Ovary (tissue), 9 donors: ENCODE results near the gene FUT1. TPM values are rescaled to one million over a fixed set of nuclear protein-coding genes. Genes with fewer than 3 reads are reported as not detected.

ENCODE experiments used
- DNase-seq, 5 donors: peaks; one replicate each; pipeline ENCODE4 v3.0.0-alpha.2; 2019 to 2020
- H3K27ac ChIP-seq, 2 donors: fragments of 200-600 bp; one replicate each; pipeline versions ENCODE4 v1.5.1 to v1.8.0; 2019 to 2022
- H3K27me3 ChIP-seq: fragments of 200-600 bp; one replicate; pipeline ENCODE4 v1.8.0; 2022
- H3K36me3 ChIP-seq: fragments of 200-600 bp; sonication (generic); one replicate; pipeline ENCODE4 v1.5.1; 2019
- H3K4me1 ChIP-seq: one replicate; pipeline ENCODE4 v1.8.1; 2013; ENCODE audit warnings: mild to moderate bottlenecking, moderate library complexity; ENCODE audit not compliant: insufficient read depth
- H3K4me3 ChIP-seq: fragments of 200-600 bp; sonication (generic); one replicate; pipeline ENCODE4 v1.5.1; 2017
- H3K9me3 ChIP-seq, 2 donors: fragments of 200-600 bp in 1 of 2; sonication (generic) in 1 of 2; one replicate each; pipeline versions ENCODE4 v1.5.1 to v1.8.1; 2013 to 2019; ENCODE audit warnings: mild to moderate bottlenecking in 1 of 2, moderate library complexity in 1 of 2
- EP300 ChIP-seq: sonication (generic); formaldehyde crosslinking; IDR thresholded peaks from one replicate; pipeline ENCODE4 v1.6.1; 2017; ENCODE audit warnings: antibody characterized with exemption
- POLR2A ChIP-seq: fragments of 450-650 bp; IDR thresholded peaks from one replicate; pipeline ENCODE4 v1.6.1; 2017; ENCODE audit warnings: antibody characterized with exemption, mild to moderate bottlenecking, moderate library complexity
- WGBS, 3 donors: extraction: QIAGEN DNeasy Blood & Tissue Kit in 1 of 3; methylation state at CpG; one replicate each; pipeline versions ENCODE4 v1.1.5 to v1.1.7; 2013 to 2017; 5-methylcytosine and 5-hydroxymethylcytosine counted together
- intact Hi-C, 4 donors: fragments of 100-400 bp; cut with DNase I; formaldehyde crosslinking; loops; one replicate each; pipeline versions ENCODE4 v1.11.0 to v1.15.1; 2022 to 2023
- polyA plus RNA-seq, 2 donors: library from polyadenylated mRNA; stranded (reverse); fragments of 200-250 nt in 1 of 2; fragments of 350-450 nt in 1 of 2; fragmentation: Illumina TruSeq in 1 of 2; extraction: RNeasy Lipid Tissue Mini Kit (QIAGEN cat#74804) in 1 of 2; gene quantifications; one replicate each; pipeline ENCODE4 v1.2.3, GENCODE V29; 2013 to 2014
- total RNA-seq, 7 donors: library from RNA; depleted of rRNA in 2 of 7; stranded (reverse); fragments of >200 nt in 2 of 7; fragmentation: NEBNext Ultra II Directional in 3 of 7; extraction: Animal tissue kit (Norgen Biotek cat#: 25700) in 3 of 7; gene quantifications; one replicate each; pipeline versions ENCODE4 v1.1.0 to v1.2.4, GENCODE V29; 2016 to 2023
- TF ChIP-seq, protein P1 (sequence below), 3 donors: fragments of 450-650 bp in 2 of 3; fragments of 200-600 bp in 1 of 3; IDR thresholded peaks; one replicate each; pipeline versions ENCODE4 v1.5.1 to v1.8.0; 2016 to 2022; ENCODE audit warnings: antibody characterized with exemption in 3 of 3, mild to moderate bottlenecking in 1 of 3
- donor health status: DM: no; HTN: no; CAD: no; lungs with moderate emphysema.
- donor health status: DM: no; HTN: no; CAD: no.
- donor health status: Bipolar disorder and iron deficiency.
- donor health status: DM: yes; HTN: yes; CAD: no.
- donor health status: DM: no; HTN: no; CAD: no.
- donor health status: DM: yes; HTN: yes; CAD: no.

Gene FUT1
- total and polyA plus RNA-seq, 9 donors = 0.48 to 4.0 (median 1.3) TPM

DNA sequence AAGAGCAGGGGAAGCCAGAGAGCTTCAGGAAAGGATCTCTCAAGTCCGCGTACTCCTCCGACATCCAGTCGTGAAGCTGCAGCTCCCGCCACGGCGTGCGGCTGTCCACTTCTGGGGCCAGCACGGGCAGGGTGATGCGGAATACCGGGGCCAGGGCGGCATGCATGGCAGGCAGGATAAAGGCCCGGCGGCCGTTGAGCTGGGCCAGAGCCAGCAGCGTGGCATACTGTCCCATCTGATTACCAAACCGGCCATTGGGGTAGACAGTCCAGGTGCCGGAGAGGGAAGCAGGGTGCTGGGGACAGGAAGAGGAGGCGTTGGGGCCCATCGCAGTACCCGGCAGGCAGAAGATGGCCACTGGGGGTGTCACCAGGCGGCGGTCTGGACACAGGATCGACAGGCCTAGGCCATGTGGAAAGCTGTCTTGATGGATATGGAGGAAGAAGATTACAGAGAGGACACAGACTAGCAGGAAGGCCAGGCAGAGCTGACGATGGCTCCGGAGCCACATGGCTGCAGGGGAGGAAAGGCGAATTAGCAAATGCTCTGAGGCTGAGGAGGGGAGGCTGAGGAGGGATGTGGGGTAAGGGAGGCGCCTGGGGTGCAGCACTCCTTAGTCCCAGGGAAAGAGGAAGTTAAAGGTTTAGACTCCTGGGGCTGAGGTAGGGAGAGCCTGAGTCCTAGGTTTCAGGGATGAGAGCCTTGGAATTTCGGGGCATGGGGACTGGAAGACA, 1.5 kb downstream of the FUT1 start:
- no peaks in the 10 kb centered on the region for H3K9me3 ChIP-seq
- no peak for DNase-seq

DNA sequence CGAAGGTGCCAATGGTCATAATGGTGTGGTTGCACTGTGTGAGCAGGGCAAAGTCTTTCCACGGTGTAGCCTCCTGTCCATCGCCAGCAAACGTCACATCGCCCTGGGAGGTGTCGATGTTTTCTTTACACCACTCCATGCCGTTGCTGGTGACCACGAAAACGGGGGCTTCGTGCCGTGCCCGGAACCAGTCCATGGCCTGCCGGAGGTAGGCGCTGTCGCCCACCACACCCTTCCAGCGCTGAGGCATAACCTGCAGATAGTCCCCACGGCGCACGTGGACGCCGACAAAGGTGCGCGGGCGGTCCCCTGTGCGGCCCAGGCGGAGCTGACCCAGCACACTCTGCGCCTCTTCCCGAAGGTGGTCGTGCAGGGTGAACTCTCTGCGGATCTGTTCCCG, 2.1 kb downstream of the FUT1 start:
- no peaks in the 10 kb centered on the region for H3K27me3 ChIP-seq
- DNase-seq = no peak
- 89 to 94% (median 92%) methylated on average over 29 to 31 of the region's 31 CpGs for WGBS, 3 donors
- no peak for TF ChIP-seq POLR2A
- TF ChIP-seq, protein P1, sequence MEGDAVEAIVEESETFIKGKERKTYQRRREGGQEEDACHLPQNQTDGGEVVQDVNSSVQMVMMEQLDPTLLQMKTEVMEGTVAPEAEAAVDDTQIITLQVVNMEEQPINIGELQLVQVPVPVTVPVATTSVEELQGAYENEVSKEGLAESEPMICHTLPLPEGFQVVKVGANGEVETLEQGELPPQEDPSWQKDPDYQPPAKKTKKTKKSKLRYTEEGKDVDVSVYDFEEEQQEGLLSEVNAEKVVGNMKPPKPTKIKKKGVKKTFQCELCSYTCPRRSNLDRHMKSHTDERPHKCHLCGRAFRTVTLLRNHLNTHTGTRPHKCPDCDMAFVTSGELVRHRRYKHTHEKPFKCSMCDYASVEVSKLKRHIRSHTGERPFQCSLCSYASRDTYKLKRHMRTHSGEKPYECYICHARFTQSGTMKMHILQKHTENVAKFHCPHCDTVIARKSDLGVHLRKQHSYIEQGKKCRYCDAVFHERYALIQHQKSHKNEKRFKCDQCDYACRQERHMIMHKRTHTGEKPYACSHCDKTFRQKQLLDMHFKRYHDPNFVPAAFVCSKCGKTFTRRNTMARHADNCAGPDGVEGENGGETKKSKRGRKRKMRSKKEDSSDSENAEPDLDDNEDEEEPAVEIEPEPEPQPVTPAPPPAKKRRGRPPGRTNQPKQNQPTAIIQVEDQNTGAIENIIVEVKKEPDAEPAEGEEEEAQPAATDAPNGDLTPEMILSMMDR (IDR thresholded peaks at IDR 0.05) = no peak
- TF ChIP-seq EP300 = no peak
- no peak overlapping the region for H3K27ac ChIP-seq
- no peaks in the 10 kb centered on the region for H3K36me3 ChIP-seq
- peaks cover 4% of the 10 kb centered on the region for H3K4me1 ChIP-seq
- H3K4me3 ChIP-seq = no peak overlapping the region
- intact Hi-C loops = no loop called here
- H3K9me3 ChIP-seq = no peaks in the 10 kb centered on the region

More for the DNA sequence above, 1.5 kb downstream of the FUT1 start:
- Histone ChIP-seq H3K27ac (no peak overlapping the region), H3K4me3 (no peak overlapping the region), H3K27me3 (no peaks in the 10 kb centered on the region), H3K36me3 (no peaks in the 10 kb centered on the region), H3K4me1 (peaks cover 4% of the 10 kb centered on the region)
- no peak for TF ChIP-seq POLR2A
- TF ChIP-seq EP300 = no peak
- TF ChIP-seq, protein P1 (IDR thresholded peaks at IDR 0.05) = no peak
- whole genome bisulfite sequencing, 3 donors = 83 to 91% (median 87%) methylated on average over 29 of the region's 29 CpGs
- intact Hi-C loops = no loop called here

DNA sequence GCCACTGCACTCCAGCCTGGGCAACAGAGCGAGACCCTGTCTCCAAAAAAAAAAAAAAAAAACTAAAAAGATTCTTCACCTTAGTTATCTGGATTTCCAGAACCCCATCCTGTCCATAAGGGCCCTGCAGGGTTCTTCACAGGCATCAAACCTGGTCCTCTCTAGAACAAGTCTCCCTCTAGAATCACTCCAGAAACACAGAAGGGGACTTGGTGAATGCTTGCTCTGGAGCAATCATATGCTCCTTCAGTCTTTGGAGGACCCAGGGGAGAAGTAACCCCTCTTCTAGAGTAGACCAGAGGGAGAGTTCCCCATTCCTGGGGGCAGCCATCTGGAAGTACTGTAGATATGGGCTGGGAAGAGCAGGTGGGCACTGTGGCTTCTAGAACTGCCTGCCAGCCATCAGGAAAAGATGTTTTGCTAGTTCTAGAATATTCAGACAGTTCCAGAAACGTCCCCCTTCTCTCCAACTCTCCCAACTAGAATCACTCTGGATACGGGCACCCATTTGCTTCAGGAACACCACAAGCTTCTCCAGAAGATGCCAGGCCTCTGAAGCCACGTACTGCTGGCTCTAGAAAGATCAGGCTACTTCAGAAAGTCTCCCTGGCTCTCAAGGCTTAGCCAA, 2.8 kb downstream of the FUT1 start:
- peaks cover 4% of the 10 kb centered on the region for H3K4me1 ChIP-seq
- intact Hi-C loops = no loop called here
- WGBS, 3 donors = 57 to 69% (median 66%) methylated on average over 4 of the region's 4 CpGs
- no peaks in the 10 kb centered on the region for H3K9me3 ChIP-seq
- no peak overlapping the region for H3K27ac ChIP-seq
- no peaks in the 10 kb centered on the region for H3K27me3 ChIP-seq
- TF ChIP-seq EP300 = no peak
- TF ChIP-seq, protein P1 (IDR thresholded peaks at IDR 0.05) = no peak
- TF ChIP-seq POLR2A = no peak
- no peak overlapping the region for H3K4me3 ChIP-seq
- no peak for DNase-seq
- H3K36me3 ChIP-seq = no peaks in the 10 kb centered on the region

DNA sequence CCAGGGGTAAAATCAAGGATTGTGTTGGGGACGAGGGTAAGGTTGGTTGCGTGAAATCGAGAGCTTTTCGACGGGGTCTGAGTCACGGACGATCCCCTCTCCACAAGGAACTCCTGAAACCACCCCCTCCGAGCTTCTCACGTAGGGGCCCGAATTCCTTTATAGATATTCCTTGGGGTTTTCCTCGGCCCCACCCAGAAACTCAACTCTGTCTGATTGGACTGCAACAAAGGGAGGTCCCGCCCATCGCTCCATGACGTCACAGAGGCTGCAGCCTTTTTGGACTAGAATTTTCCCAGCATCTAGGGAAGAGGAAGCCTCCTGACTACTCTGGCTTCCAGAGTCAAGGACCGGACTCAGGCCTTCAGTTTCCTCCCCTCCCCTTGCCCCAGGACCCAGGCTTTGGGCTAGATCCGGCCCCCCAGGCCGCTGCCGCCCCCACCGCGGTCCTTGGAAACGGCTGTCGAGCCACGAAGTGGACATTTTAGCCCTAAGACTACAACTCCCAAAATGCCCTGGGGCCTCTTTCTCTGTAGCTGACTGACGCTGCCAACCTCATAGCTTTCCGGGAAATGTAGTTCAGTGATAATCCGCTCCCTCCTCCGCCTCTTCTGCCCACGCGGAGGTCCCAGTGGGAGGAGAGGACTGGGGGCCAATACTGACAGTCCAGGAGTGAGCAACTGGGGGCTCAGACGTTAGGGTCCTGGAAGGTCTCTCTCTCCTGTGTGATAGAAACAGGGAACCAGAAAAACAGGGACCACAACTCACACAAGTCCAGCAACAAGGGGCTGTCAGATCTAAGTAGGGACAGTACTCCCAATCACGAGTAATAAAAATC, 5.5 kb downstream of the FUT1 start, which contains the start of gene IZUMO1:
IZUMO1 (minus strand) TSS at position 172 of the 838 bp plus-strand sequence. CDS start 1,050 bp downstream, outside the sequence.
- Histone ChIP-seq H3K27me3 (no peaks in the 10 kb centered on the region), H3K4me1 (peaks cover 2% of the 10 kb centered on the region), H3K9me3 (no peaks in the 10 kb centered on the region), H3K27ac (no peak within 1 kb of the TSS), H3K36me3 (no peaks in the 10 kb centered on the region), H3K4me3 (peak within 1 kb of the TSS; percentile 2)
- intact Hi-C loops = no loop called here
- 4 to 6% (median 4%) methylated on average over 31 of the region's 31 CpGs for WGBS, 3 donors
- TF ChIP-seq, protein P1 (IDR thresholded peaks at IDR 0.05) = no peak
- TF ChIP-seq POLR2A = no peak
- TF ChIP-seq EP300 = no peak
- DNase-seq = peak; percentile 64 to 77 (median 72)
